Duodenal mucosa (tissue), 2 donors: Measurements from ENCODE around the gene FBXO28.

Experiments
- H3K27ac ChIP-seq: one replicate; pipeline ENCODE4 v1.7.0; 2013; ENCODE audit warnings: low read depth, low read length
- H3K27me3 ChIP-seq, 2 donors: one replicate each; pipeline ENCODE4 v1.7.0; 2013; ENCODE audit warnings: low read length in 2 of 2, control low read depth in 1 of 2; ENCODE audit not compliant: insufficient read depth in 2 of 2, control insufficient read depth in 1 of 2
- H3K36me3 ChIP-seq, 2 donors: one replicate each; pipeline ENCODE4 v1.7.0; 2013; ENCODE audit warnings: low read length in 2 of 2, control low read depth in 1 of 2; ENCODE audit not compliant: insufficient read depth in 2 of 2, control insufficient read depth in 1 of 2
- H3K4me1 ChIP-seq, 2 donors: one replicate each; pipeline ENCODE4 v1.7.0; 2013; ENCODE audit warnings: low read length in 2 of 2, control low read depth in 1 of 2; ENCODE audit not compliant: insufficient read depth in 2 of 2, control insufficient read depth in 1 of 2
- H3K4me3 ChIP-seq, 2 donors: one replicate each; pipeline ENCODE4 v1.7.0; 2013; ENCODE audit warnings: low read length in 2 of 2, low read depth in 1 of 2
- H3K9ac ChIP-seq, 2 donors: one replicate each; pipeline ENCODE4 v1.7.0; 2013; ENCODE audit warnings: low read length in 2 of 2, low read depth in 1 of 2
- H3K9me3 ChIP-seq, 2 donors: one replicate each; pipeline ENCODE4 v1.7.0; 2013; ENCODE audit warnings: low read length in 2 of 2, control low read depth in 1 of 2; ENCODE audit not compliant: control insufficient read depth in 1 of 2

The FBXO28 gene

GRCh38 chr1:224169718-224170270 lies 55.9 kb downstream of the FBXO28 start:
- no peak overlapping the region for H3K27ac ChIP-seq
- H3K36me3 ChIP-seq, result no peaks in the 10 kb centered on the region
- H3K9me3 ChIP-seq, result no peaks in the 10 kb centered on the region
- H3K9ac ChIP-seq, result no peak overlapping the region
- peaks cover 9 to 12% of the 10 kb centered on the region in 2 donors for H3K4me1 ChIP-seq
- no peak overlapping the region for H3K4me3 ChIP-seq
- no peaks in the 10 kb centered on the region for H3K27me3 ChIP-seq

- Histone ChIP-seq H3K36me3 (no peaks in the 10 kb centered on the region), H3K9me3 (no peaks in the 10 kb centered on the region), H3K9ac (no peak overlapping the region), H3K27me3 (no peaks in the 10 kb centered on the region), H3K4me3 (no peak overlapping the region), H3K4me1 (peaks cover 9 to 12% of the 10 kb centered on the region in 2 donors), H3K27ac (no peak overlapping the region)
Observed at GRCh38 chr1:224170343-224170742, 56.4 kb downstream of the FBXO28 start.

- Histone ChIP-seq H3K36me3 (no peaks in the 10 kb centered on the region), H3K9me3 (no peaks in the 10 kb centered on the region), H3K4me1 (peaks cover 9 to 12% of the 10 kb centered on the region in 2 donors), H3K27me3 (no peaks in the 10 kb centered on the region), H3K27ac (no peak overlapping the region), H3K4me3 (no peak overlapping the region), H3K9ac (no peak overlapping the region)
Observed at GRCh38 chr1:224170748-224171478, 57.0 kb downstream of the FBXO28 start.

GRCh38 chr1:224172229-224172628 lies 58.3 kb downstream of the FBXO28 start:
- Histone ChIP-seq H3K36me3 (no peaks in the 10 kb centered on the region), H3K27me3 (no peaks in the 10 kb centered on the region), H3K9me3 (no peaks in the 10 kb centered on the region), H3K27ac (no peak overlapping the region), H3K9ac (no peak overlapping the region), H3K4me3 (no peak overlapping the region), H3K4me1 (peaks cover 9 to 12% of the 10 kb centered on the region in 2 donors)

GRCh38 chr1:224173523-224173922 lies 59.6 kb downstream of the FBXO28 start:
- H3K9ac ChIP-seq, result no peak overlapping the region
- no peaks in the 10 kb centered on the region for H3K27me3 ChIP-seq
- no peak overlapping the region for H3K27ac ChIP-seq
- no peak overlapping the region for H3K4me3 ChIP-seq
- H3K4me1 ChIP-seq, result peaks cover 8 to 12% of the 10 kb centered on the region in 2 donors
- no peaks in the 10 kb centered on the region for H3K9me3 ChIP-seq
- H3K36me3 ChIP-seq, result no peaks in the 10 kb centered on the region

- H3K27me3 ChIP-seq, result no peaks in the 10 kb centered on the region
- no peak overlapping the region for H3K9ac ChIP-seq
- H3K9me3 ChIP-seq, result no peaks in the 10 kb centered on the region
- H3K4me1 ChIP-seq, result peaks cover 0 to 6% of the 10 kb centered on the region in 2 donors
- no peaks in the 10 kb centered on the region for H3K36me3 ChIP-seq
- H3K4me3 ChIP-seq, result no peak overlapping the region
- no peak overlapping the region for H3K27ac ChIP-seq
Observed at GRCh38 chr1:224175617-224176016, 61.7 kb downstream of the FBXO28 start.

- no peaks in the 10 kb centered on the region for H3K27me3 ChIP-seq
- no peak overlapping the region for H3K4me3 ChIP-seq
- H3K9me3 ChIP-seq, result no peaks in the 10 kb centered on the region
- no peak overlapping the region for H3K27ac ChIP-seq
- peaks cover 0 to 6% of the 10 kb centered on the region in 2 donors for H3K4me1 ChIP-seq
- no peaks in the 10 kb centered on the region for H3K36me3 ChIP-seq
- no peak overlapping the region for H3K9ac ChIP-seq
Observed at GRCh38 chr1:224177356-224177999, 63.6 kb downstream of the FBXO28 start.

GRCh38 chr1:224178894-224179293 lies 65.0 kb downstream of the FBXO28 start:
- Histone ChIP-seq H3K36me3 (no peaks in the 10 kb centered on the region), H3K4me1 (peaks cover 0 to 8% of the 10 kb centered on the region in 2 donors), H3K4me3 (no peak overlapping the region), H3K9me3 (no peaks in the 10 kb centered on the region), H3K27ac (no peak overlapping the region), H3K9ac (no peak overlapping the region), H3K27me3 (no peaks in the 10 kb centered on the region)

- no peaks in the 10 kb centered on the region for H3K36me3 ChIP-seq
- H3K9ac ChIP-seq, result no peak overlapping the region
- H3K27ac ChIP-seq, result no peak overlapping the region
- peaks cover 3 to 26% of the 10 kb centered on the region in 2 donors for H3K4me1 ChIP-seq
- no peaks in the 10 kb centered on the region for H3K27me3 ChIP-seq
- H3K4me3 ChIP-seq, result no peak overlapping the region
- H3K9me3 ChIP-seq, result no peaks in the 10 kb centered on the region
Observed at GRCh38 chr1:224180783-224181452, 67.0 kb downstream of the FBXO28 start.

- Histone ChIP-seq H3K9ac (no peak overlapping the region), H3K4me1 (peaks cover 3 to 29% of the 10 kb centered on the region in 2 donors), H3K27ac (no peak overlapping the region), H3K27me3 (no peaks in the 10 kb centered on the region), H3K9me3 (no peaks in the 10 kb centered on the region), H3K4me3 (no peak overlapping the region), H3K36me3 (no peaks in the 10 kb centered on the region)
Observed at GRCh38 chr1:224181453-224181810, 67.5 kb downstream of the FBXO28 start.
